ENCODE measurements around the gene MECP2. TPM values are rescaled to one million over a fixed set of nuclear protein-coding genes. Genes with fewer than 3 reads are reported as not detected.

MECP2 gene
- total RNA-seq, 2 experiments from 2014 or later: 31.2 to 48.6 TPM

- peaks cover 22% of the 10 kb centered on the region for H3K36me3 ChIP-seq (ENCODE audit: insufficient read depth, low read length)
- no peak overlapping the region for H3K4me2 ChIP-seq (ENCODE audit: low read length)
- peaks cover 13% of the 10 kb centered on the region for H3K4me1 ChIP-seq (ENCODE audit: insufficient read depth, low read length, poor library complexity, severe bottlenecking)
- H3K27ac ChIP-seq (ENCODE audit: low read depth, low read length, poor library complexity, severe bottlenecking): no peak overlapping the region
- no peaks in the 10 kb centered on the region for H3K9me3 ChIP-seq (ENCODE audit: low read length)
- ChIA-PET POLR2A (interaction anchor here (0.7 kb wide), 2 partner anchors 29 to 58 kb away, joined by 3 to 4 read pairs; no protein-coding TSS in a partner anchor), CTCF (ENCODE audit: unreplicated experiment) (no interaction called here)
- intact Hi-C loops (cut with micrococcal nuclease; ENCODE audit: unreplicated experiment): no loop called here
- no peaks in the 10 kb centered on the region; the same call in 1 of the 2 replicates for H3K79me2 ChIP-seq (ENCODE audit: insufficient read depth, low read depth, low read length)
- no peak overlapping the region for H2AFZ ChIP-seq (ENCODE audit: low read length)
- no TSS peak for BruUV-seq (replicated peaks)
- no peaks in the 10 kb centered on the region for H3K9me2 ChIP-seq (ENCODE audit: insufficient read depth, low read length)
- TF ChIP-seq EZH2phosphoT487 (IDR thresholded peaks at IDR 0.05; ENCODE audit: borderline replicate concordance, low read depth, low read length) (no peak), CTCF (conservative IDR thresholded peaks at IDR 0.05; ENCODE audit: low read length) (no peak)
- no peaks in the 10 kb centered on the region for H4K20me1 ChIP-seq (ENCODE audit: insufficient read depth, low read length)
- no peak overlapping the region for H3K4me3 ChIP-seq (ENCODE audit: low read depth, low read length, poor library complexity, severe bottlenecking)
- DNase-seq (ENCODE audit: low spot score): no peak
Observed at GRCh38 chrX:154059231-154059630, 38.3 kb downstream of the MECP2 start.

DNA sequence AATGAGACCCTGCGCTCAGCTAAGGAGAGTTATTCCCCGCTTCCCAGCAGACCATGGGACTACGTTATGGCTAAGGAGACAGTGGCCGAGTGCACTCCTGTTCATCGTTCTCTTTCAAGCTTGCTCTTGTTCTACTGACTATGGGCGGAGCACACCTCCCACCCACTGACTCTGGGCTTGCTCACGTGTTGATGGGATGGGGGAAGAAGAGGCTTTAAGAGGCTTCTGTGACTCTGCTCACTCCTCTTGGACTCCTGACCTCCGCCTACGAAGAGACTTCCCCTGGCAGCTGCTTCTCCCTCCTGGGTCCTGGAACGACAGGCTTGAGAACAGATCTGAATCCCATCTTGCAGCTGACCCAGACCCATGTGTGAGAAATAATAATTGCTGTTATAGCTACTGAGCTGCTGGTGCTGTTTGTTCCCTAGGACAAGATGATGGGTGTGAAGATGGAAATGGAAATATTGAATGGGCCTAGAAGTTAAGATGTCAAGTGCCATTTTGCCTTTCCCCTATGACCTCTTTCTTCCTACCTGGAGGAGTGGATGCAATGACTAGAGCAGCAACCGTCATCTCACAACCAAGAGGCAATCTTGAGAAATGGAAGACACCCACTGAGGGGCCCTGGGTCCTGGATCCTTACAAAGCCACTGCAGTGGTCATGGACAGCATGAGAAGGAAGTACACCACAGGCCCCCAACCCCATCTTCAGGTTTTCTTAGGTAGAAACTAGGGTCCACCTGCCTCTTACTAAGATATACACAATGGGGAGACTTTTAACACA is 39.1 kb downstream of the MECP2 start:
- ChIA-PET POLR2A (interaction anchor here (0.8 kb wide), 1 partner anchor 37 kb away, joined by 4 read pairs; no protein-coding TSS in a partner anchor), CTCF (ENCODE audit: unreplicated experiment) (no interaction called here)

More for the DNA sequence above, 39.1 kb downstream of the MECP2 start:
- Histone ChIP-seq H2AFZ (ENCODE audit: low read length) (no peak overlapping the region), H3K4me1 (ENCODE audit: insufficient read depth, low read length, poor library complexity, severe bottlenecking) (peaks cover 13% of the 10 kb centered on the region), H3K4me3 (ENCODE audit: low read depth, low read length, poor library complexity, severe bottlenecking) (no peak overlapping the region), H3K79me2 (ENCODE audit: insufficient read depth, low read depth, low read length) (no peaks in the 10 kb centered on the region; the same call in 1 of the 2 replicates), H4K20me1 (ENCODE audit: insufficient read depth, low read length) (no peaks in the 10 kb centered on the region), H3K9me3 (ENCODE audit: low read length) (no peaks in the 10 kb centered on the region), H3K4me2 (ENCODE audit: low read length) (no peak overlapping the region), H3K9me2 (ENCODE audit: insufficient read depth, low read length) (no peaks in the 10 kb centered on the region), H3K27ac (ENCODE audit: low read depth, low read length, poor library complexity, severe bottlenecking) (no peak overlapping the region), H3K36me3 (ENCODE audit: insufficient read depth, low read length) (peaks cover 22% of the 10 kb centered on the region)
- intact Hi-C loops (cut with micrococcal nuclease; ENCODE audit: unreplicated experiment): no loop called here
- DNase-seq (ENCODE audit: low spot score): no peak
- TF ChIP-seq EZH2phosphoT487 (IDR thresholded peaks at IDR 0.05; ENCODE audit: borderline replicate concordance, low read depth, low read length) (no peak), CTCF (conservative IDR thresholded peaks at IDR 0.05; ENCODE audit: low read length) (no peak)
- no TSS peak for BruUV-seq (replicated peaks)
